HG02938 (cell line): ENCODE results near the gene VENTX.

Experiments
- ATAC-seq: cut with Tn5 transposase; IDR thresholded peaks from one replicate; pipeline ENCODE4 v1.9.1; 2021; ENCODE audit warnings: mild to moderate bottlenecking, moderate library complexity; ENCODE audit not compliant: unreplicated experiment

VENTX gene

GRCh38 chr10:133201948-133202725 lies 35.5 kb upstream of the VENTX start:
- no peak for ATAC-seq

- no peak for ATAC-seq
These were observed 34.6 kb upstream of the VENTX start for GRCh38 chr10:133202778-133203651.

GRCh38 chr10:133203652-133204195 lies 33.9 kb upstream of the VENTX start:
- no peak for ATAC-seq

DNA sequence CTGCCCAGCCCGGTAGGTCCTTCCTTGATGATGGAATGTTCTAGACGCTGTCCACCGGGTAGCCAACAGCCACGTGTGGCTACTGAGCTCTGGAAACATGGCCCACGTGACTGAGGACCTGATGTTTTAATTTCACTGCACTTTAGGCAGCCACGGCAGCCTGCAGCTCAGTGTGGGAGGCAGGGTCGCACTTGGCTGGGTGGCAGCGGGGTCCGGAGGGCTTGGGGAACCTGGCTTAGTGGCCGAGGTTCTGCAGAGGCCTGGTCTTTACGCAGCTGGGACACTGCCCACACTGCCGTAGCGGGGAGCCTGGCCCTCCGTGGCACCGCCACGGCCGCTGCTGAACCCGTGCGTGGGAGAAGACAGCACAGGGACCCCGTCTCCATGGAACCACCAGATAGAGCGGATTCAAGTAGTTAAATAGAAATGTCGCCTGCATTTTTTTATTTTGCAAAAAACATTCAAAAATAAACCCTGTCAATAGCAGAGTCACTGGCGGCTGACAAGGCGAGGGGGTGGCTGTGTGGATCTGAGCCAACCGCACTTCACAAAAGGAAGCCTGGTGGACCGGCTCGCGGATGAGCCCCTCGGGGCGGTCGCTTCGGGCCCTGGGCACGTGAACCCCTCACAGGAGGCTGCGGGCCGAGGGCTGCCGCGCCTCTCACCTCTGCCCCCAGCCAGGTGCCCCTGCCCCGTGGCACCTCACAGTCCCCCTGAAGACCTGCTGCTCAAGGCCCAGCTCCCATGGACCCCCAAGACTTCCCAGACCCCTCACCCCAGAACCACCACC lies 33.2 kb upstream of the VENTX start:
- ATAC-seq, result no peak

GRCh38 chr10:133205146-133205545 lies 32.5 kb upstream of the VENTX start:
- no peak for ATAC-seq

DNA sequence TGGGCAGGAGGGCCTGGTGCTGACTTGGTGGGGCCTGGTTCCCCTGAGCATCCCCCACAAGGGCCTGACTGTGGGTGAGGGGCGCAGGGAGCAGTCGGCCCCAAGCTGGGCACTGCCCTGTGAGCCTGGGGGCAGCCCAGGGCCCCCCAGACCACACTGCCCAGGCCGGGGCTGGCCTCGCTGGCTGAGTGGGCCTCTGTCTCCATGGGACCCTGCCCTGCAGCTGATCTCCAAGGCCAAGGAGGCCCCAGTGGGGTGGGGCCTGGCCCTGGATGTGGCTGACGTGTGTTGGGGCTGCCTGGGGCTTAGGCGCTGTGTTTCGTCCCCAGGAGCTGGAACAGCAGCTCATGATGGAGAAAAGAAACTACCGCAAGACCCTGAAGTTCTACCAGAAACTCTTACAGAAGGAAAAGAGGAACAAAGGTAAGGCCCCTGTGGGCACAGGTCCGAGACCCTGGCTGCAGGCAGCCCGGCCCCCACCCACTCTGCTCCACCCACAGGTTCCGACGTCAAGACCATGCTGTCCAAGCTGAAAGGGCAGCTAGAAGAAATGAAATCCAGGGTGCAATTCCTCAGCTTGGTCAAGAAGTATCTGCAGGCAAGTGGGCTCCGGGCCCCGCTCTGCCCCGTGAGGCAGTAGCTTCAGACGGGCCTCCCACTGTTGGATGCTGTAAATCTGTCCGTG lies 31.2 kb upstream of the VENTX start:
- ATAC-seq, result no peak

DNA sequence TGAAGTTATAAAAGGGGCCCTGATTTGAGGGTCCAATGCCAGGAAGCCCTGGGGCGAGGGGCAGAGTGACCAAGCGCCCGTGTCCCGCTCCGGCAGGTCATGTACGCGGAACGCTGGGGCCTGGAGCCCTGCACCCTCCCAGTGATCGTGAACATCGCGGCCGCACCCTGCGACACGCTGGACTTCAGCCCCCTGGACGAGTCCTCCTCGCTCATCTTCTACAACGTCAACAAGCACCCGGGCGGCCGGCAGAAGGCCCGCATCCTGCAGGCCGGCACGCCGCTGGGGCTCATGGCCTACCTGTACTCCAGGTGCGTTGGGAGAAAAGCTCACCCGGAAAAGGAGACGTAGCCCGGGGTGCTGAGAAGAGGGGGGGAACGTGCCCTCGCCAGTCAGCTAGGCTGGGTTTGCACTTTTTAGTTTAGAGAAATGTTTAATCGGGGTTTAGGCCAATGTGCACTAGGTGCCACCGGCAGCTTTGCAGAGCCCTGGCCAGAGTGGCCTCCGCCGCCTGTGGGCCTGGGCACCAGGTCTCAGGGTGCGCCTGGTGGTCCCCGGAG lies 30.5 kb upstream of the VENTX start:
- ATAC-seq, result no peak

DNA sequence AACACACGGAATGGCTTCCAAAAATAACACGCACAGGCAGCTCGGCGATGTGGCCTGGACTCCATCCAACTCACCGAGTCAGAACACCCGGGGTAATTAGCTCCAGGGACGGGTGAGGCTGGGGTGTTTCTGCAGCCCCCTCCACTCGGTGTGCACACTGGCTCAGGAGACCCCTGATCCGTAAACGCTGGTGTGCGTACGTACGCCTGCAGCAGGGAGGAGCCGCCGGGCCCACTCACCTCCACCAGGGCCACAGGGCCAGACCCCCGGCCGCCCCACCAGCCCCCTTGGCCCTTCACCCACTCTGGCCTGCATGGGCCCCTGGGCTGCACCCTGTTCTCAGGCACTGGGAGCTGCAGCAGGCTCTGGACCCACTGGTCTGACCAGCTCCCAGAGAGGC lies 30.0 kb upstream of the VENTX start:
- no peak for ATAC-seq

GRCh38 chr10:133208466-133208865 lies 29.2 kb upstream of the VENTX start:
- ATAC-seq, result no peak

- no peak for ATAC-seq
These were observed 28.5 kb upstream of the VENTX start for GRCh38 chr10:133209117-133209516.

DNA sequence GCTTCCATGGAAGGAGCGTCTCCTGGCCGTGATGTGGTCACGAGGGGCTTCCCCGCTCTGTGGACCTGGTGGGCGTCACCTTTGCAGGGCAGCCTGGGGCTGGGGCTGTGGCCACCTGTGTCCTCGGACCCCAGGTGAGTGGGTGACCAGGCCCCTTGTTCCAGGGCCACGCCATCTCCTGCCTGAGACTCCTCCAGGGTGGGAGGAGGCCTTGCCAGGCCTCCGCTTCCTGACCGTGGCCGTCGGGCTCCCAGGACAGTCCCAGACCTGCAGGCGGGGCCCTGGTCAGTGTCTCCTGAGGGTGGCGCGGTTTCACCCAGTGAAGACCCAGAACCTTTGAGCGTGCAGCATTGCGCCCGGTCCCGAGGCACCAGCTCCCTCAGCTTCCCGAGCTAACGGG lies 28.0 kb upstream of the VENTX start:
- ATAC-seq, result no peak

DNA sequence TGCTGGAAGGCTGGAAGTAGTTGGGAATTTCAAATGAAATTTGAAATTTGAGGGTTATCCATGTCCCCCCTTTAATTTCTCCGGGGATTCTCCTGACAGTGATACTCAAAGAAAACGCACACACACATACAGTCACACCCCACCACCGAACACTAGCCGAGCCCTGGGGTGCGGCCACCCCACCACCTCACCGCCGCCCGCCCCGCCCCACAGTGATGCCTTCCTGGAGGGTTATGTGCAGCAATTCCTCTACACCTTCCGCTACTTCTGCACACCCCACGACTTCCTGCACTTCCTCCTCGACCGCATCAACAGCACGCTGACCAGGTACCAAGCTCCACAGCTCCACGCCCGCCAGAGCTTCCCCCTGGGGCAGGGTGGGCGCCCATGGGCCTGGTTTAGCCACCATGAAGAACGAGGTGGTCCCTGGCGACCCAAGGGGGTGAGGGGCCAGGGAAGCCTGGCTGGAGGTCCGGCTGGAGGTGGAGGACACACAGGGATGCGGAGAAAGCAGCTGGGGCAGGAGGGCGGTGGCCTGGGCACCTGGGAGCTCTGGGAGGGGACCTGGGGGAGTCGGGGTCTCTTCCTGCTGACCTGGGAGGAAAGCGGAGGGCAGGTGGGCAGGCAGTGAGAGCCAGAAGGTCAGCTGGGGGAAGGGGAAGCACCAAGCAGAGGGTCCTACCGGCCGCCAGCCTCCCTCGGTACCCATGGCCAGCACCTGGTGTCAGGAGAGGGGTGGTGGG lies 27.1 kb upstream of the VENTX start:
- no peak for ATAC-seq

DNA sequence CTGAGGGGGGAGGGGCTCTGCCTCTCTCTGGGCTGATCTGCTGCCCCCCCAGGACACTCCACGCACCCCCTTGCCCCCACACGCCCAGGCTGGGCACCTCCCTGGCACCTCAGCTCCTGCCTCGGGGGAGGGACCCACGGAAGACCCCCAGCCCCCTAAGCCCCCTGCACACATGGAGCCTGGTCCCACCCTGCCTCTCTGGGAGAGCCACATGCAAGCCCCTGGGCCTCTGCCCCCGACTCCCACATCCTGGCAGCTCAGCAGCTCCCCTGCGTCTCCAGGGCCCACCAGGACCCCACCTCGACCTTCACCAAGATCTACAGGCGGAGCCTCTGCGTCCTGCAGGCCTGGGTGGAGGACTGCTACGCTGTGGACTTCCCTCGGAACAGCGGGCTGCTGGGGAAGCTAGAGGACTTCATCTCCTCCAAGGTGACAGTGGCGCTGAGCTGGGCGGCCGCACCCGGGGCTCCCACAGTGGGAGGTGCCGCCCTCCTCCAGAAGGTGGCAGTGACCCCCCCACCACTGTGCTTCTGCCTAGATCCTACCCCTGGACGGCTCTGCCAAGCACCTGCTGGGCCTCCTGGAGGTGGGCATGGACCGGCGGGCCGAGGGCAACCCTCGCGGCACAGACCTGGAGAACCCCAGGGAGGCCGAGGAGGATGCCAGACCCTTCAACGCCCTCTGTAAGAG lies 26.4 kb upstream of the VENTX start:
- ATAC-seq, result no peak

- no peak for ATAC-seq
These were observed 25.4 kb upstream of the VENTX start for GRCh38 chr10:133211959-133212852.

DNA sequence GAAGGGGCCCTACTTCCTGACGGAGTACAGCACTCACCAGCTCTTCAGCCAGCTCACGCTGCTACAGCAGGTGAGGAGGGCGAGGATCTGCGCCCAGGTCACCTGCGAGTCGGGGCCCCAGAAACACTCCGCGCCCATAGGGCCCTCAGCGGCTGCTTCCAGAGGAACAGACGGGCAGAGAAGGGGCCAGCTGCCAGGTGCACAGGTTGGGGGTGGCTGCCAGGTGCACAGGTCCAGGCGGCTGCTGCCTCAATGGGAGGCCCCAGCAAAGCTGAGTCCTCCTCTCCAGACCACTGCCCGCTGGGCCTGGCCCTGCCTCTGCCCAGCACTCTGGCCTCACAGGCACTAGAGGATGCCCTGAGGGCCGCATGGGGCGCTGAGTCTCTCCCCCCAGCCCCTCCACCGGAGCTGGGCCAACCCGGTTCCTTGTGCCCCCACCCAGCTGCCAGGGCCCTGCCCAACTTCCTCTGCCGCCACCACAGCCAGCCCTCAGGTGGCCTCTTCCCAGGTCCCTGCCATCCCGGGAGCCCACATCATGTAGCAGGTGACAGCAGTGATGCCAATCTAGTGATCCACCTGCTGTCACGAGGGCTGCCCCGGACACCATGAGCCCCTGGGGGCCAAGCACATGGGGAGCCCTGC lies 24.7 kb upstream of the VENTX start:
- ATAC-seq, result no peak

- no peak for ATAC-seq
These were observed 23.8 kb upstream of the VENTX start for GRCh38 chr10:133213641-133214467.
